ENCODE data around the gene ADTRP.

DNA sequence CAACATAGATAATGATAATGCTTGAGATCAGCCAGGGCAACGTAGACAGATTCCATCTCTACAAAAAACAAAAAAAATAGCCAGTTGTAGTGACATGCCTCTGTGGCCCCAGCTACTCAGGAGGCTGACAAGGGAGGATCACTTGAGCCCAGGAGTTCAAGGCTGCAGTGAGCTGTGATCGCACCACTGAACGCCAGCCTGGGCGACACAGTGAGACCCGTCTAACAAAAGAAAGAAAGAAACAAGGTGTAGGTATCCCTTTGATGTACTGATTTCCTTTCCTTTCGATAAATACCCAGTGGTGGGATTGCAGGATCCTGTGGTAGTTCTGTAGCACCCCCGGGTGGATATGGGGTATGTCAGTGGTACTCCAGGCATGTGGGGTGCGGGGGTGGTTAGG is 48.2 kb upstream of the ADTRP start:
- TF ChIP-seq, protein P1, sequence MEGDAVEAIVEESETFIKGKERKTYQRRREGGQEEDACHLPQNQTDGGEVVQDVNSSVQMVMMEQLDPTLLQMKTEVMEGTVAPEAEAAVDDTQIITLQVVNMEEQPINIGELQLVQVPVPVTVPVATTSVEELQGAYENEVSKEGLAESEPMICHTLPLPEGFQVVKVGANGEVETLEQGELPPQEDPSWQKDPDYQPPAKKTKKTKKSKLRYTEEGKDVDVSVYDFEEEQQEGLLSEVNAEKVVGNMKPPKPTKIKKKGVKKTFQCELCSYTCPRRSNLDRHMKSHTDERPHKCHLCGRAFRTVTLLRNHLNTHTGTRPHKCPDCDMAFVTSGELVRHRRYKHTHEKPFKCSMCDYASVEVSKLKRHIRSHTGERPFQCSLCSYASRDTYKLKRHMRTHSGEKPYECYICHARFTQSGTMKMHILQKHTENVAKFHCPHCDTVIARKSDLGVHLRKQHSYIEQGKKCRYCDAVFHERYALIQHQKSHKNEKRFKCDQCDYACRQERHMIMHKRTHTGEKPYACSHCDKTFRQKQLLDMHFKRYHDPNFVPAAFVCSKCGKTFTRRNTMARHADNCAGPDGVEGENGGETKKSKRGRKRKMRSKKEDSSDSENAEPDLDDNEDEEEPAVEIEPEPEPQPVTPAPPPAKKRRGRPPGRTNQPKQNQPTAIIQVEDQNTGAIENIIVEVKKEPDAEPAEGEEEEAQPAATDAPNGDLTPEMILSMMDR (IDR thresholded peaks at IDR 0.05): no peak
- no peak for TF ChIP-seq POLR2A (IDR thresholded peaks at IDR 0.05)

Data from uterus (tissue), 2 donors.